IMR-90 (cell line): Measurements from ENCODE around the gene DVL3. TPM values are rescaled to one million over a fixed set of nuclear protein-coding genes. Genes with fewer than 3 reads are reported as not detected.

Source experiments
- ATAC-seq: fragments of 200-7000 bp; cut with Tn5 transposase; 2 replicates; pipeline ENCODE4 v1.9.1; 2020; ENCODE audit warnings: low read depth, mild to moderate bottlenecking, moderate library complexity
- BruUV-seq: library from RNA; stranded (reverse); fragments of 400-500 nt; replicated peaks from 2 replicates; lab custom pipeline; 2021; lab: Mats Ljungman, UMichigan
- CTCF ChIA-PET: fragments of 300-600 bp; formaldehyde crosslinking; extraction: SDS; loops from one replicate; lab custom pipeline; 2021; ENCODE audit warnings: antibody characterized with exemption; lab: Yijun Ruan, JAX
- POLR2A ChIA-PET: fragments of 300-600 bp; sonication (Branson Sonifier 250); formaldehyde crosslinking; loops from one replicate; lab custom pipeline; 2022; ENCODE audit warnings: antibody characterized with exemption; ENCODE audit not compliant: unreplicated experiment; lab: Charles Lee
- DNase-seq: peaks from one replicate; pipeline ENCODE4 v3.0.0; 2013
- H2AFZ ChIP-seq: replicated peaks from 2 replicates; pipeline ENCODE3; 2013; ENCODE audit warnings: low read length, mild to moderate bottlenecking; ENCODE audit not compliant: poor library complexity
- H2AK5ac ChIP-seq: 2 replicates; pipeline ENCODE4 v1.6.1; 2013; ENCODE audit warnings: low read depth, low read length, inconsistent platforms
- H2AK9ac ChIP-seq: replicated peaks from 2 replicates; pipeline ENCODE3; 2013; ENCODE audit warnings: mild to moderate bottlenecking, low read depth, low read length, moderate library complexity; ENCODE audit not compliant: poor library complexity
- H2BK120ac ChIP-seq: 2 replicates; pipeline ENCODE4 v1.6.1; 2013; ENCODE audit warnings: low read depth, low read length, inconsistent platforms
- H2BK15ac ChIP-seq: 3 replicates; pipeline ENCODE4 v1.6.1; 2013; ENCODE audit warnings: low read depth, low read length, inconsistent platforms
- H2BK20ac ChIP-seq: 2 replicates; pipeline ENCODE4 v1.6.1; 2013; ENCODE audit warnings: low read depth, mild to moderate bottlenecking, inconsistent platforms, low read length, moderate library complexity
- H2BK5ac ChIP-seq: 2 replicates; pipeline ENCODE4 v1.6.1; 2013; ENCODE audit warnings: mild to moderate bottlenecking, low read depth, low read length, inconsistent platforms; ENCODE audit not compliant: poor library complexity, severe bottlenecking
- H3K14ac ChIP-seq: replicated peaks from 2 replicates; pipeline ENCODE4 v1.6.1; 2013; ENCODE audit warnings: low read depth, low read length, inconsistent platforms
- H3K18ac ChIP-seq: 2 replicates; pipeline ENCODE4 v1.6.1; 2013; ENCODE audit warnings: low read depth, low read length, control low read depth
- H3K23ac ChIP-seq: 2 replicates; pipeline ENCODE4 v1.6.1; 2013; ENCODE audit warnings: low read depth, low read length, inconsistent platforms
- H3K27ac ChIP-seq: 2 replicates; pipeline ENCODE4 v1.5.1; 2013; ENCODE audit warnings: mild to moderate bottlenecking, control low read depth, low read length; ENCODE audit not compliant: insufficient read depth
- H3K27me3 ChIP-seq: 2 replicates; pipeline ENCODE4 v1.6.1; 2013; ENCODE audit warnings: low read length; ENCODE audit not compliant: control insufficient read depth, insufficient read depth
- H3K36me3 ChIP-seq: 2 replicates; pipeline ENCODE4 v1.6.1; 2013; ENCODE audit warnings: low read length, mixed read lengths; ENCODE audit not compliant: control insufficient read depth, insufficient read depth
- H3K4ac ChIP-seq: 2 replicates; pipeline ENCODE4 v1.6.1; 2013; ENCODE audit warnings: low read depth, low read length, inconsistent platforms
- H3K4me1 ChIP-seq: 2 replicates; pipeline ENCODE4 v1.6.1; 2013; ENCODE audit warnings: low read length, mixed read lengths; ENCODE audit not compliant: control insufficient read depth, insufficient read depth
- H3K4me2 ChIP-seq: 2 replicates; pipeline ENCODE4 v1.6.1; 2013; ENCODE audit warnings: low read depth, mild to moderate bottlenecking, control low read depth, low read length, moderate library complexity
- H3K4me3 ChIP-seq: 2 replicates; pipeline ENCODE4 v1.5.1; 2013; ENCODE audit warnings: low read depth, mild to moderate bottlenecking, control low read depth, low read length, moderate library complexity; ENCODE audit not compliant: insufficient read depth
- H3K56ac ChIP-seq: 2 replicates; pipeline ENCODE4 v1.6.1; 2013; ENCODE audit warnings: low read length, inconsistent platforms; ENCODE audit not compliant: insufficient read depth; ENCODE audit errors: extremely low read depth
- H3K79me1 ChIP-seq, 2 experiments: 2 replicates each; pipeline ENCODE4 v1.6.1; 2013; ENCODE audit warnings: low read length in 2 of 2, inconsistent platforms in 1 of 2, low read depth in 1 of 2
- H3K9ac ChIP-seq: 2 replicates; pipeline ENCODE4 v1.6.1; 2013; ENCODE audit warnings: low read depth, low read length, control low read depth
- H3K9me1 ChIP-seq: 2 replicates; pipeline ENCODE4 v1.6.1; 2013; ENCODE audit warnings: low read length, inconsistent platforms; ENCODE audit not compliant: insufficient read depth
- H3K9me3 ChIP-seq: 2 replicates; pipeline ENCODE4 v1.6.1; 2013; ENCODE audit warnings: low read length; ENCODE audit not compliant: control insufficient read depth, insufficient read depth
- H4K20me1 ChIP-seq: 2 replicates; pipeline ENCODE4 v1.6.1; 2013; ENCODE audit warnings: low read length, inconsistent platforms; ENCODE audit not compliant: insufficient read depth
- H4K5ac ChIP-seq: 2 replicates; pipeline ENCODE4 v1.6.1; 2013; ENCODE audit warnings: mild to moderate bottlenecking, low read depth, low read length, control low read depth
- H4K8ac ChIP-seq, 2 experiments: 2 replicates each; pipeline ENCODE4 v1.6.1; 2013; ENCODE audit warnings: low read depth in 2 of 2, low read length in 2 of 2, control low read depth in 1 of 2, inconsistent platforms in 1 of 2
- H4K91ac ChIP-seq: 2 replicates; pipeline ENCODE4 v1.6.1; 2013; ENCODE audit warnings: low read depth, low read length, inconsistent platforms; ENCODE audit not compliant: insufficient read depth
- BHLHE40 ChIP-seq: fragments of 150-350 bp; IDR thresholded peaks from 2 replicates; pipeline ENCODE4 v1.6.1; 2016; ENCODE audit warnings: mild to moderate bottlenecking, low read depth, low read length
- CEBPB ChIP-seq: IDR thresholded peaks from 2 replicates; pipeline ENCODE4 v1.6.1; 2012; ENCODE audit warnings: low read depth, low read length, improper control_type of control experiment
- CHD1 ChIP-seq: IDR thresholded peaks from 2 replicates; pipeline ENCODE4 v1.6.1; 2012; ENCODE audit warnings: low read depth, low read length, improper control_type of control experiment
- ELK1 ChIP-seq: fragments of 150-350 bp; IDR thresholded peaks from 2 replicates; pipeline ENCODE4 v1.6.1; 2016; ENCODE audit warnings: low read depth, mild to moderate bottlenecking, low read length, moderate library complexity, borderline replicate concordance
- FOS ChIP-seq: fragments of 150-350 bp; IDR thresholded peaks from 2 replicates; pipeline ENCODE4 v1.6.1; 2016; ENCODE audit warnings: low read depth, low read length
- MAFK ChIP-seq: IDR thresholded peaks from 2 replicates; pipeline ENCODE4 v1.6.1; 2012; ENCODE audit warnings: low read depth, low read length, improper control_type of control experiment
- MAZ ChIP-seq: IDR thresholded peaks from 2 replicates; pipeline ENCODE4 v1.6.1; 2012; ENCODE audit warnings: low read depth, mild to moderate bottlenecking, low read length, improper control_type of control experiment, moderate library complexity, borderline replicate concordance
- MXI1 ChIP-seq: IDR thresholded peaks from 2 replicates; pipeline ENCODE4 v1.6.1; 2012; ENCODE audit warnings: low read depth, mild to moderate bottlenecking, low read length, moderate library complexity, borderline replicate concordance
- NFE2L2 ChIP-seq: fragments of 150-350 bp; IDR thresholded peaks from 2 replicates; pipeline ENCODE4 v1.6.1; 2016; ENCODE audit warnings: low read depth, mild to moderate bottlenecking, low read length
- POLR2A ChIP-seq: IDR thresholded peaks from 2 replicates; pipeline ENCODE4 v1.6.1; 2012; ENCODE audit warnings: mild to moderate bottlenecking, low read depth, low read length
- RCOR1 ChIP-seq: IDR thresholded peaks from 2 replicates; pipeline ENCODE4 v1.6.1; 2012; ENCODE audit warnings: mild to moderate bottlenecking, low read length, improper control_type of control experiment; ENCODE audit not compliant: insufficient replicate concordance
- RFX5 ChIP-seq: IDR thresholded peaks from 2 replicates; pipeline ENCODE4 v1.8.0; 2012; ENCODE audit warnings: low read depth, mild to moderate bottlenecking, low read length, moderate library complexity
- SMC3 ChIP-seq: fragments of 150-350 bp; IDR thresholded peaks from 2 replicates; pipeline ENCODE4 v1.6.1; 2016; ENCODE audit warnings: low read depth, mild to moderate bottlenecking, antibody characterized with exemption, low read length, moderate library complexity
- WGBS, 2 experiments: methylation state at CpG; one replicate each; pipeline versions ENCODE4 v1.1.5 to v1.1.7; 2013; ENCODE audit warnings: missing lambda C conversion rate in 2 of 2; ENCODE audit not compliant: insufficient read length in 1 of 2; ENCODE audit errors: extremely low coverage in 2 of 2; 5-methylcytosine and 5-hydroxymethylcytosine counted together
- dilution Hi-C: fragments of 300-500 bp; cut with HindIII; formaldehyde crosslinking; loops from one replicate; pipeline ENCODE4 v1.14.3; 2018; ENCODE audit warnings: low sequenced_read_pairs; ENCODE audit not compliant: unreplicated experiment
- in situ Hi-C: fragments of 300-500 bp; cut with MboI; formaldehyde crosslinking; loops from 3 replicates; pipeline ENCODE4 v1.14.3; 2019; ENCODE audit warnings: low sequenced_read_pairs, inconsistent platforms, mixed read lengths
- intact Hi-C: fragments of 100-400 bp; cut with micrococcal nuclease; formaldehyde crosslinking; loops from 2 replicates; pipeline ENCODE4 v1.10.0; 2022
- polyA plus RNA-seq, 3 experiments: library from polyadenylated mRNA; depleted of rRNA; stranded (reverse); fragments of >200 nt; gene quantifications; 2 replicates each; pipeline ENCODE4 v1.2.3, GENCODE V29; 2012; ENCODE audit warnings: low replicate concordance in 1 of 3
- total RNA-seq: library from RNA; depleted of rRNA; stranded (reverse); fragments of >200 nt; gene quantifications from 2 replicates; pipeline ENCODE4 v1.2.3, GENCODE V29; 2012
- TF ChIP-seq, protein P1 (sequence below): fragments of 150-350 bp; IDR thresholded peaks from 2 replicates; pipeline ENCODE4 v1.6.1; 2017; ENCODE audit warnings: mild to moderate bottlenecking, antibody characterized with exemption, low read length, low read depth
- TF ChIP-seq, protein P2 (sequence below): conservative IDR thresholded peaks from 2 replicates; pipeline ENCODE4 v1.5.1; 2012; ENCODE audit warnings: mild to moderate bottlenecking, low read depth, low read length, improper control_type of control experiment

DVL3 gene
- total and polyA plus RNA-seq, 2 of the 4 experiments (the other 2 are of a cell fraction) = 23.3 to 40.4 TPM

DNA sequence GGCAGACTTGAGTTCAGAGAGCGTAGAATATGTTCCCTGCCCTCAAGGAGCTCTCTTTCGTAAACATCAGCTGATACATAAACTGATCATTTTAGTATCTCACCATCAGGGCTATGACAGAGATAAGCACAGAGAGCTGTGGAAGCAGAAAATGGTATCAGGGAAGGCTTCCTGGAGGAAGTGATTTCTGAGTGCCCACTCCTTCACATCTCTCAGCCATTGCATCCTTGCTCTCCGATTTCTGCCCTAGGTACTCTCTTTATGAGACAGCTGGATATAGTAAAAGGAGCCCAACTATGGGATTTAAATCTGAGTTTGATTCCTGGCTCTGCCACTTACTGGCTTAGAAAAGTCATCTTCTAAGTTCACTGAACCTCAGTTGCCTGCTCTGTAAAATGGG lies 10.4 kb downstream of the DVL3 start:
- Histone ChIP-seq H3K4me2 (no peak overlapping the region), H4K5ac (no peak overlapping the region), H3K18ac (no peak overlapping the region), H3K56ac (no peak overlapping the region), H3K9me1 (peaks cover 24% of the 10 kb centered on the region; the same call in 1 of the 2 replicates), H3K14ac (no peak overlapping the region), H4K91ac (no peak overlapping the region), H3K4ac (no peak overlapping the region), H2BK20ac (no peak overlapping the region), H2BK5ac (no peak overlapping the region), H3K36me3 (peaks cover 74% of the 10 kb centered on the region), H4K8ac (no peak overlapping the region), H3K27me3 (no peaks in the 10 kb centered on the region), H2AK5ac (no peak overlapping the region), H3K79me1 (peaks cover 23 to 87% of the 10 kb centered on the region in 2 experiments), H3K23ac (0 out of 2 replicates have a peak overlapping the region, but pooled peaks have one; percentile 8), H4K20me1 (peaks cover 70% of the 10 kb centered on the region), H3K4me1 (peaks cover 13% of the 10 kb centered on the region), H3K9me3 (no peaks in the 10 kb centered on the region), H3K9ac (no peak overlapping the region), H2BK15ac (no peak overlapping the region), H2BK120ac (no peak overlapping the region), H3K4me3 (no peak overlapping the region), H3K27ac (no peak overlapping the region), H2AK9ac (no peak overlapping the region), H2AFZ (no peak overlapping the region)
- ChIA-PET POLR2A (no interaction called here), CTCF (no interaction called here)
- BruUV-seq = no TSS peak
- dilution Hi-C loops (no loop called here), in situ Hi-C loops (no loop called here), intact Hi-C loops (no loop called here)
- ATAC-seq (no peak), DNase-seq (no peak)
- no peak for TF ChIP-seq MAZ
- no peak for TF ChIP-seq ELK1
- TF ChIP-seq MAFK = no peak
- TF ChIP-seq, protein P1, sequence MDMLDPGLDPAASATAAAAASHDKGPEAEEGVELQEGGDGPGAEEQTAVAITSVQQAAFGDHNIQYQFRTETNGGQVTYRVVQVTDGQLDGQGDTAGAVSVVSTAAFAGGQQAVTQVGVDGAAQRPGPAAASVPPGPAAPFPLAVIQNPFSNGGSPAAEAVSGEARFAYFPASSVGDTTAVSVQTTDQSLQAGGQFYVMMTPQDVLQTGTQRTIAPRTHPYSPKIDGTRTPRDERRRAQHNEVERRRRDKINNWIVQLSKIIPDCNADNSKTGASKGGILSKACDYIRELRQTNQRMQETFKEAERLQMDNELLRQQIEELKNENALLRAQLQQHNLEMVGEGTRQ = no peak
- no peak for TF ChIP-seq CEBPB
- TF ChIP-seq RFX5 = no peak
- TF ChIP-seq SMC3 = no peak
- no peak for TF ChIP-seq NFE2L2
- TF ChIP-seq BHLHE40 = no peak
- TF ChIP-seq MXI1 = no peak
- no peak for TF ChIP-seq FOS
- TF ChIP-seq RCOR1 = no peak
- TF ChIP-seq CHD1 = no peak
- TF ChIP-seq POLR2A = no peak
- TF ChIP-seq, protein P2, sequence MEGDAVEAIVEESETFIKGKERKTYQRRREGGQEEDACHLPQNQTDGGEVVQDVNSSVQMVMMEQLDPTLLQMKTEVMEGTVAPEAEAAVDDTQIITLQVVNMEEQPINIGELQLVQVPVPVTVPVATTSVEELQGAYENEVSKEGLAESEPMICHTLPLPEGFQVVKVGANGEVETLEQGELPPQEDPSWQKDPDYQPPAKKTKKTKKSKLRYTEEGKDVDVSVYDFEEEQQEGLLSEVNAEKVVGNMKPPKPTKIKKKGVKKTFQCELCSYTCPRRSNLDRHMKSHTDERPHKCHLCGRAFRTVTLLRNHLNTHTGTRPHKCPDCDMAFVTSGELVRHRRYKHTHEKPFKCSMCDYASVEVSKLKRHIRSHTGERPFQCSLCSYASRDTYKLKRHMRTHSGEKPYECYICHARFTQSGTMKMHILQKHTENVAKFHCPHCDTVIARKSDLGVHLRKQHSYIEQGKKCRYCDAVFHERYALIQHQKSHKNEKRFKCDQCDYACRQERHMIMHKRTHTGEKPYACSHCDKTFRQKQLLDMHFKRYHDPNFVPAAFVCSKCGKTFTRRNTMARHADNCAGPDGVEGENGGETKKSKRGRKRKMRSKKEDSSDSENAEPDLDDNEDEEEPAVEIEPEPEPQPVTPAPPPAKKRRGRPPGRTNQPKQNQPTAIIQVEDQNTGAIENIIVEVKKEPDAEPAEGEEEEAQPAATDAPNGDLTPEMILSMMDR = no peak
- WGBS, 2 experiments = no CpG with 5 or more reads among the region's 3 CpGs
